GM18951 (cell line): ENCODE data around the gene DNAJC9.

Experiments
- POLR2A ChIP-seq: IDR thresholded peaks from 4 replicates; pipeline ENCODE4 v1.6.1; 2011; ENCODE audit warnings: mild to moderate bottlenecking; ENCODE audit not compliant: insufficient read length, insufficient read depth; ENCODE audit errors: extremely low read depth
- in situ Hi-C: fragments of 300-500 bp; cut with MboI; formaldehyde crosslinking; loops from one replicate; pipeline ENCODE4 v1.12.0; 2022; ENCODE audit warnings: low sequenced_read_pairs, mixed read lengths, inconsistent platforms; ENCODE audit not compliant: unreplicated experiment

DNAJC9 gene, protein sequence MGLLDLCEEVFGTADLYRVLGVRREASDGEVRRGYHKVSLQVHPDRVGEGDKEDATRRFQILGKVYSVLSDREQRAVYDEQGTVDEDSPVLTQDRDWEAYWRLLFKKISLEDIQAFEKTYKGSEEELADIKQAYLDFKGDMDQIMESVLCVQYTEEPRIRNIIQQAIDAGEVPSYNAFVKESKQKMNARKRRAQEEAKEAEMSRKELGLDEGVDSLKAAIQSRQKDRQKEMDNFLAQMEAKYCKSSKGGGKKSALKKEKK

DNA sequence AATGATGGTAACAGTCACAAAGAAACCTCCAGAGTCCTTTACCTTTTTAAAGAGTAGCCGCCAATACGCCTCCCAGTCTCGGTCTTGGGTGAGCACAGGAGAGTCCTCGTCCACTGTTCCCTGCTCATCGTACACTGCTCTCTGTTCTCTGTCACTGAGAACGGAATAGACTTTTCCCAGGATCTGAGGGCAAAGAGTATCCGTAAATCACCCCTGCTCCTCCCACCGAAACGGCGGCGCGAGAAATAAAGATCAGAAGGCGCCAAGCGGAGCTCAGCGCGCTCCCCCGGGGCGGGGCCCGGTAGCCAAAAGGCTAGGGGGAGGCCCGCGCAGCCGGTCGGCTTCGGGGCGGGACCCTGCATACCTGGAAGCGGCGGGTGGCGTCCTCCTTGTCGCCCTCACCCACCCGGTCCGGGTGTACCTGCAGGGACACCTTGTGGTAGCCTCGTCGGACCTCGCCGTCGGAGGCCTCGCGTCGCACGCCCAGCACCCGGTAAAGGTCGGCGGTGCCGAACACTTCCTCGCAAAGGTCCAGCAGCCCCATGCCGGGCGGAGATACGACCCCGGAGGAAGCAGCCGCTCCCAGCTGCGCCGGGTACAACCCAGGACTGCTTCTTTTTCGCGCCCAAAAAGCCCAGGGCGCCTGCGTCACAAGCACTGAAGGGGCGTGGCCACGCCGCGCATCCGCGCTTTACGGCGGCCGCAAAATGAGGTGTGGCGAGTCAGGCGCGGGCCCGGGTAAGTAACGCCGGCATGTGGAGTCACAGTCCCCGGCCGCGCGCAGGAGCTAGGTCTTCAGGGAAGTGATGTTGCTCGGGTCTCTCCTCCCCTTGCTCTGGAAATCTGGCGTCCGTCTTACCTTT, at the start of gene DNAJC9:
DNAJC9 (minus strand) TSS at position 610 of the 863 bp plus-strand sequence; CDS start at position 544, 66 bp downstream.
- in situ Hi-C loops: no loop called here
- peak; percentile 96 for TF ChIP-seq POLR2A

DNA sequence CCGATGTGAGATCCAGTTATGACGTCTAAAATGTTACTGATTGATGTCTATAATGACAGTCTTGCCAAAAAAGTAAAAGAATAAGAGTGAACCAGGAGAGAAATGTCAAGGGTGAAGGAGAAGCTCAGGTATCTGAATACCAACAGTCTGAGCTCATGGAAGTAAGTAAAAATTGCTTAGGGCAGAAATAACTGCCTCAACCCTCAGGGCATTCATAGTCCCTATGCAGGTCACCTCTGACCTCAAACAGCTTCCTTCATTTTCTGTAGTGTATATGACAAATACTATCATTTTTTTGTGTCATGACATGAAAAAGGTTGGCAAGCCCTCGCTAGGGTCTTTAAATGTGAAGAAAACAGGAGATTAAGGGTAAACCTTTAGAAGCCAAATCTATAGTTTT, 46.4 kb upstream of the DNAJC9 start:
- no peak for TF ChIP-seq POLR2A
- in situ Hi-C loops: no loop called here

DNA sequence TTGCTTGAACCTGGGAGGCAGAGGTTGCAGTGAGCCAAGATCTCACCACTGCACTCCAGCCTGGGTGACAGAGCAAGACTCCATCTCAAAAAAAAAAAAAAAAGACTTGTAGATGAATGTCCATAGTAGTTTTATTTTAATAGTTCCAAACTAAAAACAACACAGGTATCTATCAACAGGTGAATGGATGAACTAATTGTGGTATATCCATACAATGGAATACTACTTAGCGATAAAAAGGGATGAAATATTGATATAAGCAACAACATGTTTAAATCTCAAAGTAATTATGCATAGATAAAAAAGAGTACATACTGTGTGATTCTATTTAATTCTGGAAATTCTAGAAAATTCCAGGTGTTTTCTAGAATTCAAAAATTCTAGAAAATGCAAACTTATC, 42.9 kb upstream of the DNAJC9 start:
- TF ChIP-seq POLR2A: no peak
- in situ Hi-C loops: no loop called here

DNA sequence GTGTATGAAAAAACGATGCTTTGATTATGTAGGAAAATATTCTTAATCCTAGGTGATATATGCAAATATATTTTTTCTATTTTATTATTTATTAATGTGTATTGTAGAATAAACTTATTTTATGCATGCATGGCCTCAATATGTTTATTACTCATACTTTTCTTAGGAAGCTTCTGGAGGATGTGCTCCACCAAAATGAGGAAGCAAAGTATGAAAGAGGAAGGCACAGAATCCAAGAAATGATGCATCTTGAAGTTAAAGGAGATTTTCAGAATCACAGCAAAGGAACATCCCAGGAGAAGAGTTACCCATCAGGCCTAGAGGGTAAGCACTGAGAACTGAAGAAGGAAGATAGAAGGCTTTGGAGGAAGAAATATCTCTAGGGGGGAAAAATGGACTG, 40.4 kb upstream of the DNAJC9 start:
- no peak for TF ChIP-seq POLR2A
- in situ Hi-C loops: no loop called here

DNA sequence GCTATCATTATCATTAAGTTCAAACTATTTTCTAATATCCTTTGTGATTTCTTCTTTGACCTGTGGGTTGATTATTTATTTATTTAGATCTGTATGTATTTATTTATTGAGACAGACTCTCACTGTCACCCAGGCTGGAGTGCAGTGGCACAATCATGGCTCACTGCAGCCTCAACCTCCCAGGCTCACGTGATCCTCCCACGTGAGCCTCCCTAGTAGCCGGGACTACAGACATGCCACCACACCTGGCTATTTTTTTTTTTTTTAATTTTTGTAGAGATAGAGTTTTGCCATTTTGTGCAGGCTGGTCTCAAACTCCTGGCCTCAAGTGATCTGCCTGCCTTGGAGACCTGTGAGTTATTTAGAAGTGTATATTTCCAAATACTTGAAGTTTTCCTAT, 34.0 kb upstream of the DNAJC9 start:
- in situ Hi-C loops: no loop called here
- no peak for TF ChIP-seq POLR2A

DNA sequence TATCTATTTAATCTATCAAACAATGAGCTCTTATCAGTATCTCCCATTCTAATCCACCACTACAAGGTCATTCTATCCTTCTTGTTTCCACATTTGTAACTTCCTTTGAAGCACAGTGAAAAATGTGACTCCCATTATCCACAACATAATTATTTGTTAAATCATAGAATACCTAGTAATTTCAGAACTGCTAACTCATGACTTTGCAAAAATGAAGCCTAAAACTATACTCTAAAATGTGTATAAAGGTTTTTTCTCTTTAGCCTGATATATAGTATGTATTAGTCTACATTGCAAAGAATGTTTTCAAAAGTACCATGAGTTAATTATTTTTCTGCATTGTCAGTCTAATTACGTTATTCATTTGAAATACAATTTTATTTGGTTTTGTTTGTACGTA, 17.4 kb upstream of the DNAJC9 start:
- in situ Hi-C loops: no loop called here
- no peak for TF ChIP-seq POLR2A

DNA sequence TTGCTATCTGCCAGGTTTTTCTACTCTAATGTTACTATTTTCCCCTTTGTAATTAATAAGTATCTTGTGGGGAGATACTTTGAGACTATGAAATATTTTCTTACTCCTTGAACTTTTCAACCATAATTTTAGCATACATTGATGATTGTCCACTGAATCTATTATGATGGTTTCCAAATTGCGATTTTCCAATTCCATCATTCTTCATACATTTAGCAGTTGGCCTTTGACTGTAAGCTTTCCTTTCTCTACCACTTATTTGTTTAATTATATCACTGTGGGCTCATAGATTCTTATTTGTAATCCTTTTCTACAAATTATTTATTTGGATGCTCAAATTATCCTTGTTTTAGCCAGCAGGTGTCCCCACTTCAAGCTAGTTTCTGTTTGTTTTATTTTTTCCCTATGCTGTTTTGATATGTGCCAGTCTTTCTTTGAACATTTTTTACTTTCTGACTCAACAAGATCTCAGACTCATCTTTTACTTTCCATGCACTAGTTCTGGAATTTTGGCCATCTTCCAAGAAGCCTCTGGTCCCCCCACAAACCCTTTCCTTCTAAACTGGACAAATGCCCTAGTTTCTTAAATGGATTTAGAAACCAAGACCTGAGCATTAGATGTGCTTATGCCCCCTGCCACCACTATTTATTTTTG, 16.8 kb upstream of the DNAJC9 start:
- in situ Hi-C loops: no loop called here

DNA sequence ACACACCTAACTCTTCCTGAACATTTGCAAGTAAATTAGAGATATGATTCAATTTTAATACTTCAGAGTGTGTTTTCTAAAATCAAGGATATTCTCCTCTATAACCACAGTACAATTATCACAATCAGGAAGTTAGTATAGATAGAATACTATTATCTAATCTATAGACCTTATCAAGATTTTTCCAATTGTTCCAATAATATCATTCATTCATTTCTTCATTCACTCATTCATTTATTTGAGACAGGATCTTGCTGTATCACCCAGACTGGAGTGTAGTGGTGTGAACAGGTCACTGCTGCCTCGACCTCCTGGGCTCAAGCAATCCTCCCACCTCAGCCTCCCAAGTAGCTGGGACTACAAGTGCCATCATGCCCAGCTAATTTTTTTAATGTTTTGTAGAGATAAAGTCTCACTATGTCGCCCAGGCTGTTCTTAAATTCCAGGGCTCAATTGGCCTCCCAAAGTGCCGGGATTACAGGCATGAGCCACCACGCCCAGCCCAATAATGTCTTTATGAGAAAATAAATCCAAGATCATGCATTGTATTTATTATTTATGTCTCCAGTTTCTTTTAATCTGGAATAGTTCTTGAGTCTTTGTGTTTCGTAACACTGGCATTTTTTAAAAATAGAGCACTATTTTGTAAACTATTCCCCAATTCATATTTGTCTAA, 16.0 kb upstream of the DNAJC9 start:
- TF ChIP-seq POLR2A: no peak
- in situ Hi-C loops: no loop called here

More for the DNA sequence above, 16.8 kb upstream of the DNAJC9 start:
- no peak for TF ChIP-seq POLR2A

DNA sequence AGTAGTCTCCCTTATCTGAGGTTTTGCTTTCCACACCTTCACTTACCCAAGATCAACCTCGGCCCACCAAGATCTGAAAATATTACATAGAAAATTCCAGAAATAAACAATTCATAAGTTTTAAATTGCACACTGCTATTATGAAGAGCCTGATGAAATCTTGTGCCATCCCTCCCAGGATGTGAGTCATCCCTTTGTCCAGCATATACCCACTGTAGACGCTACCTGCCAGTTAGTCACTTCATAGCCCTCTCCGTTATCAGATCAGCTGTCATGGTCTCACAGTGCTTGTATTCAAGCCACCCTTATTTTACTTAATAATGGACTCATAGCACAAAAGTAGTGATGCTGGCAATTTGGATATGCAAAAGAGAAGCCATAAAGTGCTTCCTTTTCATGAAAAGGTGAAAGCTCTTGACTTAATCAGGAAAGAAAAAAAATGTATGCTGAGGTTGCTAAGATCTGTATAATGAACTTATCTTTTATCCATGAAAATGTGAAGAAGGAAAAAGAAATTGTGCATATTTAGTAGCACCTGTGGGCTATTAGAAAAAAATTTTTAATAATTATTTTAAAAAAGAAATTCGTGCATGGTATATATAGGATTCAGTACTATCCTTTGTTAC, 15.2 kb upstream of the DNAJC9 start:
- in situ Hi-C loops: no loop called here

DNA sequence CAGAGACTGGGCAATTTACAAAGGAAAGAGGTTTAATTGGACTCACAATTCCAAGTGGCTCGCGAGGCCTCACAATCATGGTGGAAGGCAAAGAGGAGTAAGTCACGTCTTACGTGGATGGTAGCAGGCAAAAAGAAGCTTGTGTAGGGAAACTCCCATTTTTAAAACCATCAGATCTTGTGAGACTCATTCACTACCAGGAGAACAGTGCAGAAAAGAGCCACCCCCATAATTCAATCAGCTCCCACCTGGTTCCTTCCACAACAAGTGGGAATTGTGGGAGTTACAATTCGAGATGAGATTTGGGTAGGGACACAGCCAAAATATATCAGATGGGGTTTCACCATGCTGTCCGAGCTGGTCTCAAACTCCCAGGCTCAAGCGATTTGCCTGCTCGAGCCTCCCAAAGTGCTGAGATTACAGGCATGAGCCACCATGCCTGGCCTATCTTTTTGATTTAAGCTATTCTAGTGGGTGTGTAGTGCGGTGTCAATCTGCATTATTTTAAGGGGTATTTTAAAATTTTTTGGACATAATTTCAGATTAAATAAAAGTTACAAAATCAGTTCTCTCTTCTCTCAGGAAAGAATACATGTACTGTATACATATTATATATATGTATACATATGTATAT, 14.4 kb upstream of the DNAJC9 start:
- in situ Hi-C loops: no loop called here
- TF ChIP-seq POLR2A: no peak

More for the DNA sequence above, 15.2 kb upstream of the DNAJC9 start:
- no peak for TF ChIP-seq POLR2A

DNA sequence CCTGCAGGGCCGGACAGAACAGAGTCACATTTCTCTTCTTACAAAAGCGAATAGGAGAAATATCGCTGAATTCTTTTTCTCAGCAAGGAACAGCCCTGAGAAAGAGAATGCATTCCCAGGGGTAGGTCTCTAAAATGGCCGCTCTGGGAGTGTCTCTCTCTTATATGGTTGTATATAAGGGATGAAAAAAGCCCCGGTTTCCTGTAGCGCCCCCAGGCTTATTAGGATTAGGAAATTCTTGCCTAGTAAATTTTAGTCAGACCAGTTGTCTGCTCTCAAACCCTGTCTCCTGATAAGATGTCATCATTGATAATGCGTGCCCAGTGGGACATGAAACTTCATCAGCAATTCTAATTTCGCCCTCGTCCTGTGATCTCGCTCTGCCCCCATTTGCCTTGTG, 11.6 kb upstream of the DNAJC9 start:
- in situ Hi-C loops: loop anchor here (10.0 kb wide), 1 partner anchor 386 kb away; the partner anchor contains the start of gene MYOZ1

DNA sequence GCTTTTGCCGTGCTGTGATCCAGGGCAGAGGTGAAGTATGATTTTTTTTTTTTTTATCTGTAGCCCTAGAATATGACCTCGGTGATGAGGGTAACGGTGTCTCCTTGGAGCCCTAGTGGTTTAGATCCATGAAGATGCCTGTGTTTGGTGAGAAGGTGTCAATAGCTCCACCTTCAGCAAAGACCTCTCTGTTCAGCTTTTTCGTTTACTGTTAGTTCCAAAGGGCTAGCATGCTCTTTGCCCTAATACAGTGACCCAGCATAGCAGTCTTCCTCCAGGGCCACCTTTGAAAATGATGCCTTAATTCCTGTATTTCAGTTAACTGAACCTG, 6.1 kb upstream of the DNAJC9 start:
- in situ Hi-C loops: loop anchor here (10.0 kb wide), 1 partner anchor 392 kb away; the partner anchor contains the start of gene MYOZ1
- TF ChIP-seq POLR2A: no peak
